SU-DHL-6 (cell line): ENCODE data around the gene NFE2L3.
"Not testable (repeated sequence)": the region's sequence is repeated elsewhere in the genome, so short reads cannot be mapped to it uniquely, and the experiment has no call there.

Source experiments
- EZH2phosphoT487 ChIP-seq: fragments of 200-600 bp; sonication (generic), shearing (Covaris generic); conservative IDR thresholded peaks from 2 replicates; pipeline ENCODE4 v1.6.1; 2018; ENCODE audit warnings: mild to moderate bottlenecking, antibody characterized with exemption, low read length, moderate library complexity, mixed read lengths
- TF ChIP-seq, protein P1 (sequence below): fragments of 200-600 bp; sonication (generic); IDR thresholded peaks from one replicate; pipeline ENCODE4 v1.5.1; 2017; ENCODE audit warnings: antibody characterized with exemption, mild to moderate bottlenecking, low read length, moderate library complexity; ENCODE audit not compliant: insufficient read depth, poor library complexity, severe bottlenecking

DNA sequence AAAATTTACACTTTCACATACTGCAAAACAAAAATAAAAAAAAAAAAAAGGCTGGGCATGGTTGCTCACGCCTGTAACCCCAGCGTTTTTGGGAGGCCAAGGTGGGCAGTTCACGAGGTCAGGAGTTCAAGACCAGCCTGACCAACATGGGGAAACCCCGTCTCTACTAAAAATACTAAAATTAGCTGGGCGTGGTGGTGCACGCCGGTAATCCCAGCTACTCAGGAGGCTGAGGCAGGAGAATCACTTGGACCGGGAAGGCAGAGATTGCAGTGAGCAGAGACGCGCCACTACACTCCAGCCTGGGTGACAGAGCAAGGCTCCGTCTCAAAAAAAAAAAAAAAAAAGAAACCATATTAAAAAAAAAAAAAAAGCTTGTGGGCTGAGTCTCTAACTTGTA lies 42.8 kb downstream of the NFE2L3 start:
- TF ChIP-seq, protein P1, sequence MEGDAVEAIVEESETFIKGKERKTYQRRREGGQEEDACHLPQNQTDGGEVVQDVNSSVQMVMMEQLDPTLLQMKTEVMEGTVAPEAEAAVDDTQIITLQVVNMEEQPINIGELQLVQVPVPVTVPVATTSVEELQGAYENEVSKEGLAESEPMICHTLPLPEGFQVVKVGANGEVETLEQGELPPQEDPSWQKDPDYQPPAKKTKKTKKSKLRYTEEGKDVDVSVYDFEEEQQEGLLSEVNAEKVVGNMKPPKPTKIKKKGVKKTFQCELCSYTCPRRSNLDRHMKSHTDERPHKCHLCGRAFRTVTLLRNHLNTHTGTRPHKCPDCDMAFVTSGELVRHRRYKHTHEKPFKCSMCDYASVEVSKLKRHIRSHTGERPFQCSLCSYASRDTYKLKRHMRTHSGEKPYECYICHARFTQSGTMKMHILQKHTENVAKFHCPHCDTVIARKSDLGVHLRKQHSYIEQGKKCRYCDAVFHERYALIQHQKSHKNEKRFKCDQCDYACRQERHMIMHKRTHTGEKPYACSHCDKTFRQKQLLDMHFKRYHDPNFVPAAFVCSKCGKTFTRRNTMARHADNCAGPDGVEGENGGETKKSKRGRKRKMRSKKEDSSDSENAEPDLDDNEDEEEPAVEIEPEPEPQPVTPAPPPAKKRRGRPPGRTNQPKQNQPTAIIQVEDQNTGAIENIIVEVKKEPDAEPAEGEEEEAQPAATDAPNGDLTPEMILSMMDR, result not testable (repeated sequence)
- not testable (repeated sequence) for TF ChIP-seq EZH2phosphoT487
